GM19463 (cell line): ENCODE measurements around the gene ERBB4.
"Not testable (repeated sequence)": the region's sequence is repeated elsewhere in the genome, so short reads cannot be mapped to it uniquely, and the experiment has no call there.

ENCODE experiments used
- ATAC-seq: cut with Tn5 transposase; IDR thresholded peaks from one replicate; pipeline ENCODE4 v1.9.1; 2021; ENCODE audit warnings: mild to moderate bottlenecking, moderate library complexity; ENCODE audit not compliant: unreplicated experiment

The ERBB4 gene

GRCh38 chr2:212311807-212312404, 226.7 kb downstream of the ERBB4 start:
- ATAC-seq = no peak

GRCh38 chr2:212299943-212300342, 238.7 kb downstream of the ERBB4 start:
- no peak for ATAC-seq

- no peak for ATAC-seq
These were observed 239.3 kb downstream of the ERBB4 start for GRCh38 chr2:212299333-212299732.

GRCh38 chr2:212295571-212295970, 243.0 kb downstream of the ERBB4 start:
- no peak for ATAC-seq

- ATAC-seq = no peak
These were observed 243.8 kb downstream of the ERBB4 start for GRCh38 chr2:212294816-212295215.

GRCh38 chr2:212289301-212289700, 249.3 kb downstream of the ERBB4 start:
- no peak for ATAC-seq

- ATAC-seq = no peak
These were observed 250.3 kb downstream of the ERBB4 start for GRCh38 chr2:212288308-212288707.

GRCh38 chr2:212284166-212284565, 254.4 kb downstream of the ERBB4 start:
- no peak for ATAC-seq

- no peak for ATAC-seq
These were observed 255.8 kb downstream of the ERBB4 start for GRCh38 chr2:212282671-212283261.

GRCh38 chr2:212276813-212277212, 261.8 kb downstream of the ERBB4 start:
- no peak for ATAC-seq

- ATAC-seq = no peak
These were observed 264.4 kb downstream of the ERBB4 start for GRCh38 chr2:212274215-212274614.

GRCh38 chr2:212271583-212271982, 267.0 kb downstream of the ERBB4 start:
- ATAC-seq = no peak

GRCh38 chr2:212269005-212269404, 269.6 kb downstream of the ERBB4 start:
- no peak for ATAC-seq

- ATAC-seq = no peak
These were observed 272.3 kb downstream of the ERBB4 start for GRCh38 chr2:212266297-212266696.

- no peak for ATAC-seq
These were observed 272.8 kb downstream of the ERBB4 start for GRCh38 chr2:212265777-212266176.

- no peak for ATAC-seq
These were observed 274.4 kb downstream of the ERBB4 start for GRCh38 chr2:212264187-212264586.

- no peak for ATAC-seq
These were observed 279.4 kb downstream of the ERBB4 start for GRCh38 chr2:212259226-212259625.

- ATAC-seq = no peak
These were observed 284.3 kb downstream of the ERBB4 start for GRCh38 chr2:212254339-212254738.

- ATAC-seq = no peak
These were observed 289.2 kb downstream of the ERBB4 start for GRCh38 chr2:212249451-212249850.

GRCh38 chr2:212245880-212246279, 292.7 kb downstream of the ERBB4 start:
- no peak for ATAC-seq

- ATAC-seq = no peak
These were observed 295.9 kb downstream of the ERBB4 start for GRCh38 chr2:212242724-212243123.

GRCh38 chr2:212238152-212238551, 300.4 kb downstream of the ERBB4 start:
- not testable (repeated sequence) for ATAC-seq
